Pancreas (tissue), 10 donors: ENCODE data around the gene SPPL2A. TPM values are rescaled to one million over a fixed set of nuclear protein-coding genes. Genes with fewer than 3 reads are reported as not detected.

Source experiments
- ATAC-seq, 4 donors: fragments of 200-7000 bp; cut with Tn5 transposase; one replicate each; pipeline versions ENCODE4 v1.8.0 to v1.9.1; 2020; ENCODE audit warnings: mild to moderate bottlenecking in 4 of 4, moderate library complexity in 4 of 4
- DNase-seq, 6 donors: peaks; one replicate each; pipeline ENCODE4 v3.0.0-alpha.2; 2020
- FAIRE-seq: peaks from 2 replicates; lab custom pipeline; 2012; peaks lifted over from hg19 to GRCh38; lab: Jason Lieb, UNC
- H3K27ac ChIP-seq, 4 donors: fragments of 200-600 bp; sonication (generic); 1 replicate in 3 of 4; 2 replicates in 1 of 4; pipeline versions ENCODE4 v1.5.0 to v1.8.0; 2020
- H3K27me3 ChIP-seq, 4 donors: fragments of 200-600 bp; one replicate each; pipeline ENCODE4 v1.8.0; 2021
- H3K36me3 ChIP-seq, 3 donors: fragments of 200-600 bp; sonication (generic) in 1 of 3; one replicate each; pipeline versions ENCODE4 v1.5.0 to v1.8.0; 2020 to 2021
- H3K4me1 ChIP-seq, 3 donors: fragments of 200-600 bp; one replicate each; pipeline ENCODE4 v1.8.0; 2021
- H3K4me3 ChIP-seq, 4 donors: fragments of 200-600 bp; sonication (generic) in 2 of 4; one replicate each; pipeline versions ENCODE4 v1.5.0 to v1.8.0; 2020 to 2021
- H3K9me3 ChIP-seq, 4 donors: fragments of 200-600 bp; one replicate each; pipeline ENCODE4 v1.8.0; 2021
- WGBS, 2 donors: extraction: QIAGEN DNeasy Blood & Tissue Kit; methylation state at CpG; one replicate each; pipeline ENCODE4 v1.1.7; 2013; 5-methylcytosine and 5-hydroxymethylcytosine counted together
- intact Hi-C, 3 donors: fragments of 100-400 bp; cut with DNase I; formaldehyde crosslinking; loops; one replicate each; pipeline versions ENCODE4 v1.11.1 to v1.14.2; 2022
- polyA plus RNA-seq, 2 donors: library from polyadenylated mRNA; stranded (reverse); fragments of 200-250 nt; gene quantifications; one replicate each; pipeline ENCODE4 v1.2.3, GENCODE V29; 2013
- total RNA-seq, 6 donors: library from RNA; stranded (reverse); fragmentation: NEBNext Ultra II Directional in 4 of 6; extraction: Animal tissue kit (Norgen Biotek cat#: 25700) in 4 of 6; gene quantifications; one replicate each; pipeline versions ENCODE4 v1.2.1 to v1.2.4, GENCODE V29; 2021 to 2023
- TF ChIP-seq, protein P1 (sequence below), 4 donors: fragments of 200-600 bp; sonication (generic) in 3 of 4; IDR thresholded peaks; one replicate each; pipeline versions ENCODE4 v1.5.0 to v1.8.0; 2021; ENCODE audit warnings: antibody characterized with exemption in 4 of 4
- donor health status: healthy with polysubstance abuse.
- donor health status: DM: no; HTN: no; CAD: no; lungs with moderate emphysema.
- donor health status: DM: no; HTN: no; CAD: no.
- donor health status: control.
- donor health status: control.
- donor health status: Bipolar disorder and iron deficiency.
- donor health status: DM: yes; HTN: yes; CAD: no.
- donor health status: DM: no; HTN: no; CAD: no.
- donor health status: DM: no; HTN: no; CAD: no.
- donor health status: DM: yes; HTN: yes; CAD: no.

SPPL2A gene
- total and polyA plus RNA-seq, 8 donors: 29.8 to 64.4 (median 45.2) TPM

DNA sequence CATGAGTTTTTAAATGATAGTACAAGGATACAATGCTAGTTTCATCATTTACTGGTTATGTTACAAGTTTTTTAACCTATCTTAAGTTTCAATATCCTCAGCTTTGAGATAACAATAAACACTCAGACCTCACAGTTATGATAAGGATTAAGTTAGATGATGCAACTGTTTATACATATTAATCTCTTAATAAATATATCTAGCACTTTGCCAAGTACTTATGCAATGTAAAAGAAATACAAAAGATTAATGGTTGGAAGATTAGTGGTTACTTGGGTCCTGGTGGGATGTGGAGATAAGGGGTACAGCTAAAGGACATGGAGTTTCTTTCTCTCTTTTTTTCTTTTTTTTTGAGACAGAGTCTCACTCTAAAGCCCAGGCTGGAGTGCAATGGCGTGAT lies 12.0 kb downstream of the SPPL2A start:
- no peak overlapping the region for H3K4me3 ChIP-seq
- no peaks in the 10 kb centered on the region for H3K9me3 ChIP-seq
- H3K36me3 ChIP-seq: peaks cover 0 to 10% (median 0%) of the 10 kb centered on the region in 3 donors
- no peaks in the 10 kb centered on the region for H3K27me3 ChIP-seq
- intact Hi-C loops: no loop called here
- DNase-seq (no peak), FAIRE-seq (no peak), ATAC-seq (no peak)
- H3K27ac ChIP-seq: no peak overlapping the region
- TF ChIP-seq, protein P1, sequence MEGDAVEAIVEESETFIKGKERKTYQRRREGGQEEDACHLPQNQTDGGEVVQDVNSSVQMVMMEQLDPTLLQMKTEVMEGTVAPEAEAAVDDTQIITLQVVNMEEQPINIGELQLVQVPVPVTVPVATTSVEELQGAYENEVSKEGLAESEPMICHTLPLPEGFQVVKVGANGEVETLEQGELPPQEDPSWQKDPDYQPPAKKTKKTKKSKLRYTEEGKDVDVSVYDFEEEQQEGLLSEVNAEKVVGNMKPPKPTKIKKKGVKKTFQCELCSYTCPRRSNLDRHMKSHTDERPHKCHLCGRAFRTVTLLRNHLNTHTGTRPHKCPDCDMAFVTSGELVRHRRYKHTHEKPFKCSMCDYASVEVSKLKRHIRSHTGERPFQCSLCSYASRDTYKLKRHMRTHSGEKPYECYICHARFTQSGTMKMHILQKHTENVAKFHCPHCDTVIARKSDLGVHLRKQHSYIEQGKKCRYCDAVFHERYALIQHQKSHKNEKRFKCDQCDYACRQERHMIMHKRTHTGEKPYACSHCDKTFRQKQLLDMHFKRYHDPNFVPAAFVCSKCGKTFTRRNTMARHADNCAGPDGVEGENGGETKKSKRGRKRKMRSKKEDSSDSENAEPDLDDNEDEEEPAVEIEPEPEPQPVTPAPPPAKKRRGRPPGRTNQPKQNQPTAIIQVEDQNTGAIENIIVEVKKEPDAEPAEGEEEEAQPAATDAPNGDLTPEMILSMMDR (IDR thresholded peaks at IDR 0.05): no peak
- 97 to 100% methylated on average over 1 of the region's 1 CpG for WGBS, 2 donors
- H3K4me1 ChIP-seq: peaks cover 8 to 19% (median 10%) of the 10 kb centered on the region in 3 donors

DNA sequence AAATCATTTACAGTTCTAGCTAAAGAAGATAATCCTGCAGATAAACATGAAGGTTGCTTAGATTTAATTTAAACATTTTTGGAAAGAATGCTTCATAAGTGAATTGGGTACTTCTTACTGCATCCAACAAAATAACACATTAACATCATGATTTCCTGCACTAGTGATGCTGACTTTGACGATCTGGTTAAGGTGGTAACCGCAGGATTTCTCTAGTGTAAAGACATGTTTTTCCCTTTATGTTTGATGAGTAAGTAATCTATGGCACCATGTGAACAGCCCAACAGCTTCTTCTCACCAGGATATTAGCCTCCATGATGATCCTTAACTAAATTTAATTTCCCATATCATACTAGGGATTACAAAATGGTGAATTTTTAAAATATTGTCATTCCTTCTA lies 14.1 kb downstream of the SPPL2A start:
- Histone ChIP-seq H3K36me3 (peaks cover 0 to 25% (median 3%) of the 10 kb centered on the region in 3 donors), H3K4me1 (peaks cover 8 to 19% (median 10%) of the 10 kb centered on the region in 3 donors), H3K9me3 (no peaks in the 10 kb centered on the region), H3K27me3 (no peaks in the 10 kb centered on the region), H3K27ac (no peak overlapping the region), H3K4me3 (no peak overlapping the region)
- intact Hi-C loops: no loop called here
- no peak for ATAC-seq
- TF ChIP-seq, protein P1 (IDR thresholded peaks at IDR 0.05): no peak
- DNase-seq: no peak
- WGBS, 2 donors: 85 to 89% methylated on average over 2 of the region's 2 CpGs
- FAIRE-seq: no peak

DNA sequence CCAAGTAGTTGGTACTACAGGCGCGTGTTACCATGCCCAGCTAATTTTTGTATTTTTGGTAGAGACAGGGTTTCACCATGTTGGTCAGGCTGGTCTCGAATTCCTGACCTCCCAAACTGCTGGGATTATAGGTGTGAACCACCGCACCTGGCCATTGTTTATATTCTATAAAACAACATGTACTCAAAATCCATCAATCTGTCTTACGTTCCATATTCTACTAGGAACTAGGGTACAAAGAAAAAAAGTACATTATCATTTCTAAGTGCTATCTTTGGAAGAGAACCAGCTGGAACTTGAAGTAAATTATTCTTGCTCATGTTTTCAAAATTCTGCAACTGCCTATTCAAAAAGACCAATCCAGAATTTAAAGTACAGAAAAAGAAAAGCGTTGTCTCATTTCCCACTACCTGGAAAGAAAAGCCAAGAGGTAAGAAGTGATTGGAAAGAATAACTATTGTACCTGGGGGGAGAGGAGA lies 15.2 kb downstream of the SPPL2A start:
- Histone ChIP-seq H3K9me3 (no peaks in the 10 kb centered on the region), H3K4me1 (peaks cover 8 to 19% (median 10%) of the 10 kb centered on the region in 3 donors), H3K27me3 (no peaks in the 10 kb centered on the region), H3K27ac (no peak overlapping the region), H3K36me3 (peaks cover 0 to 34% (median 3%) of the 10 kb centered on the region in 3 donors), H3K4me3 (no peak overlapping the region)
- FAIRE-seq (no peak), DNase-seq (no peak), ATAC-seq (peak in 2 of 4 donors; percentile 64 to 70)
- 54 to 62% methylated on average over 6 of the region's 6 CpGs for WGBS, 2 donors
- TF ChIP-seq, protein P1 (IDR thresholded peaks at IDR 0.05): no peak
- intact Hi-C loops: no loop called here

DNA sequence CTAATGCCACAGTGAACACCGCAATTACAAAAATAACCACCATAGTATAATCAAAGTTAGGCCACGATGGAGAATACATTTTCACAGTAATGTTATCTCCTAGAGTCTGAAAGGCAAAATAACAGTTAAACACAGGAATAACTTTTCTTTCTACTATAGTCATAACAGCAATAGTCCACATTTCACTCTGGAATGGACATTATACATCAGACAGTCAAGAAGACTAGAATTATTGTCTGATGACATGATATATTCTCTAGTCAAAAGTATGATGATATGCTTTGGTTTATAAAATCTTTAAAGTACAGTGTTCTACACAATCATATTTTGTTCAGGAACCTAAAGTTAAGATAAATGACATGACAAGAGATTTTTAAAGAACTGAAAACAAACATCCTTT lies 18.0 kb downstream of the SPPL2A start:
- FAIRE-seq: no peak
- no peaks in the 10 kb centered on the region for H3K9me3 ChIP-seq

DNA sequence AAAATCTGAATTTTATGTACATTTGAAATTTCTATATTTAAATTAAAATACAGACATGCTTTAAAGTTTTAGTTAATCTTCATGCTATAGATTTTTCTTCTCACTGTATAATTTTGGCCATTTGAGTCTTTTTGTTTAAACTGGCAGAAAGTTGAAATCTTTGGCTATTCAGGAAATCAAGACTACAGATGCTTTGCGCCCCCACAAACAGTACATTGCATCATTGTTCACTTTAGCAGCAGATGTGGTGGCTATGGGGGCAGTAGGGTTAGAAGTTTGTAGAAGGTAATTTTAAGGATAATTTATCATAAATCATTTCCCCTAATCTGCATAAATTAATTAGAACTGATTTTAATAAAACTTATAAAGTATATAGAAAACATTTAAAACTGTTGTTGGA lies 20.9 kb downstream of the SPPL2A start:
- 95 to 98% methylated on average over 1 of the region's 1 CpG for WGBS, 2 donors
- intact Hi-C loops: no loop called here
- H3K9me3 ChIP-seq: no peaks in the 10 kb centered on the region
- peaks cover 0 to 48% (median 3%) of the 10 kb centered on the region in 3 donors for H3K36me3 ChIP-seq
- DNase-seq (no peak), ATAC-seq (no peak), FAIRE-seq (no peak)
- H3K27ac ChIP-seq: no peak overlapping the region
- H3K4me3 ChIP-seq: no peak overlapping the region
- no peaks in the 10 kb centered on the region for H3K4me1 ChIP-seq
- H3K27me3 ChIP-seq: no peaks in the 10 kb centered on the region
- TF ChIP-seq, protein P1 (IDR thresholded peaks at IDR 0.05): no peak

More for the DNA sequence above, 18.0 kb downstream of the SPPL2A start:
- 88 to 95% methylated on average over 2 of the region's 2 CpGs for WGBS, 2 donors
- intact Hi-C loops: no loop called here
- Histone ChIP-seq H3K27ac (no peak overlapping the region), H3K4me3 (no peak overlapping the region), H3K27me3 (no peaks in the 10 kb centered on the region), H3K4me1 (peaks cover 0 to 9% (median 8%) of the 10 kb centered on the region in 3 donors), H3K36me3 (peaks cover 0 to 43% (median 3%) of the 10 kb centered on the region in 3 donors)
- DNase-seq (no peak), ATAC-seq (no peak)
- TF ChIP-seq, protein P1 (IDR thresholded peaks at IDR 0.05): no peak
